ENCODE data around the gene DOCK3.
"Not testable (repeated sequence)": the region's sequence is repeated elsewhere in the genome, so short reads cannot be mapped to it uniquely, and the experiment has no call there.

The DOCK3 gene

DNA sequence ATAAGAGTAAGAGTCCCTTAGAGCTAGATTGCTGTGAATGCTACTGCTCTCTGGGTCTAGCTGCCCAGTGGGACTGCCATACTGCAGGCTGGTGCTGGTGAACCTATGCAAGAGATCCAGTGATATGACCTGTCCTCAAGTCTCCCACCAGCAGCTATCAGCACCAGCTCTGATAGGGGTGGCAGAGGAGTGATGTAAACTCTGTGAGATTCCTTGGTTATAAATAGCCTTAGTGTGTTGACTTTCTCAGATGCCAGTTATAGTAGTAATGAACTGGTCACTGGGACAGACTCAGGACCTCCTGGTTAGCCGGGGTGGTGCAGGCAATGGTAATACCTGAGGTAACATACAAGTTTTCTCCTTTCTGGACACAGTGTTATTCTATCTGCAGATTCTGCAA, 515.5 kb downstream of the DOCK3 start:
- H3K4me3 ChIP-seq (ENCODE audit: low read depth, low read length), result no peak overlapping the region
- TF ChIP-seq, protein P1, sequence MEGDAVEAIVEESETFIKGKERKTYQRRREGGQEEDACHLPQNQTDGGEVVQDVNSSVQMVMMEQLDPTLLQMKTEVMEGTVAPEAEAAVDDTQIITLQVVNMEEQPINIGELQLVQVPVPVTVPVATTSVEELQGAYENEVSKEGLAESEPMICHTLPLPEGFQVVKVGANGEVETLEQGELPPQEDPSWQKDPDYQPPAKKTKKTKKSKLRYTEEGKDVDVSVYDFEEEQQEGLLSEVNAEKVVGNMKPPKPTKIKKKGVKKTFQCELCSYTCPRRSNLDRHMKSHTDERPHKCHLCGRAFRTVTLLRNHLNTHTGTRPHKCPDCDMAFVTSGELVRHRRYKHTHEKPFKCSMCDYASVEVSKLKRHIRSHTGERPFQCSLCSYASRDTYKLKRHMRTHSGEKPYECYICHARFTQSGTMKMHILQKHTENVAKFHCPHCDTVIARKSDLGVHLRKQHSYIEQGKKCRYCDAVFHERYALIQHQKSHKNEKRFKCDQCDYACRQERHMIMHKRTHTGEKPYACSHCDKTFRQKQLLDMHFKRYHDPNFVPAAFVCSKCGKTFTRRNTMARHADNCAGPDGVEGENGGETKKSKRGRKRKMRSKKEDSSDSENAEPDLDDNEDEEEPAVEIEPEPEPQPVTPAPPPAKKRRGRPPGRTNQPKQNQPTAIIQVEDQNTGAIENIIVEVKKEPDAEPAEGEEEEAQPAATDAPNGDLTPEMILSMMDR (IDR thresholded peaks at IDR 0.05; ENCODE audit: low read depth, low read length), result no peak

GRCh38 chr3:51190827-51191226, 516.1 kb downstream of the DOCK3 start:
- TF ChIP-seq, protein P1 (IDR thresholded peaks at IDR 0.05; ENCODE audit: low read depth, low read length), result no peak
- no peak overlapping the region for H3K4me3 ChIP-seq (ENCODE audit: low read depth, low read length)

GRCh38 chr3:51191768-51192167, 517.0 kb downstream of the DOCK3 start:
- H3K4me3 ChIP-seq (ENCODE audit: low read depth, low read length), result no peak overlapping the region
- TF ChIP-seq, protein P1 (IDR thresholded peaks at IDR 0.05; ENCODE audit: low read depth, low read length), result no peak

DNA sequence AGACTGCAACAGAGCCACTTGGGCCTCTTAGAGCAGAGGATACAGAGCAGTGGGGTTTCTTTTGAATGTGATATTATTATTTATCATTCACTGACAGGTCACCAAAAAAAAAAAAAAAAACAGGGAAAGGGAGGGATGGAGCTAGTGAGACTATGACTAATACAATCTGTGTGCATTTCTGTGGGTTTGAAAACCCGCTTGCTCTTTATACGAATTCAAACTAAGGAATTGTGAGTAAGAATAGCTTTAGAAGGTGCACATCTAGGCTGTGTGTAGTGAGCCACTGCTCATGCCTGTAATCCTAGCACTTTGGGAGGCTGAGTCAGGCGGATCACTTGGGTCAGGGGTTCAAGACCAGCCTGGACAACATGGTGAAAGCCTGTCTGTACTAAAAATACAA, 523.8 kb downstream of the DOCK3 start:
- TF ChIP-seq, protein P1 (IDR thresholded peaks at IDR 0.05; ENCODE audit: low read depth, low read length), result no peak
- no peak overlapping the region for H3K4me3 ChIP-seq (ENCODE audit: low read depth, low read length)

DNA sequence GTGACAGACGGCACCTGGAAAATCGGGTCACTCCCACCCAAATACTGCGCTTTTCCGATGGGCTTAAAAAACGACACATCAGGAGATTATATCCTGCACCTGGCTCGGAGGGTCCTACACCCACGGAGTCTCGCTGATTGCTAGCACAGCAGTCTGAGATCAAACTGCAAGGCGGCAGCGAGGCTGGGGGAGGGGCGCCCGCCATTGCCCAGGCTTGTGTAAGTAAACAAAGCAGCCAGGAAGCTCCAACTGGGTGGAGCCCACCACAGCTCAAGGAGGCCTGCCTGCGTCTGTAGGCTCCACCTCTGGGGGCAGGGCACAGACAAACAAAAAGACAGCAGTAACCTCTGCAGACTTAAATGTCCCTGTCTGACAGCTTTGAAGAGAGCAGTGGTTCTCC, 524.6 kb downstream of the DOCK3 start:
- H3K4me3 ChIP-seq (ENCODE audit: low read depth, low read length), result not testable (repeated sequence)

- no peak overlapping the region for H3K4me3 ChIP-seq (ENCODE audit: low read depth, low read length)
- TF ChIP-seq, protein P1 (IDR thresholded peaks at IDR 0.05; ENCODE audit: low read depth, low read length), result no peak
Measured at GRCh38 chr3:51216291-51216690, 541.6 kb downstream of the DOCK3 start.

GRCh38 chr3:51221959-51222358, 547.2 kb downstream of the DOCK3 start:
- TF ChIP-seq, protein P1 (IDR thresholded peaks at IDR 0.05; ENCODE audit: low read depth, low read length), result no peak
- H3K4me3 ChIP-seq (ENCODE audit: low read depth, low read length), result no peak overlapping the region

GRCh38 chr3:51224283-51224682, 549.6 kb downstream of the DOCK3 start:
- no peak overlapping the region for H3K4me3 ChIP-seq (ENCODE audit: low read depth, low read length)
- TF ChIP-seq, protein P1 (IDR thresholded peaks at IDR 0.05; ENCODE audit: low read depth, low read length), result no peak
